SK-MEL-5 (cell line): Measurements from ENCODE around the gene SLC22A31. TPM values are rescaled to one million over a fixed set of nuclear protein-coding genes. Genes with fewer than 3 reads are reported as not detected.
A peak's percentile ranks its signal among the peaks of the same experiment; 100 is the strongest.
"Not testable (repeated sequence)": the region's sequence is repeated elsewhere in the genome, so short reads cannot be mapped to it uniquely, and the experiment has no call there.

Experiments used
- DNase-seq: peaks from one replicate; pipeline ENCODE4 v3.0.0-alpha.2; 2016; ENCODE audit warnings: low read depth, low spot score
- in situ Hi-C: cut with HindIII; loops from 2 replicates; pipeline ENCODE4 v1.10.0; 2016; ENCODE audit warnings: low sequenced_read_pairs, high pct_unique_total_duplicates, low pct_unique_long_range_greater_than_20kb
- total RNA-seq: library from RNA; depleted of rRNA; stranded (reverse); fragments of >200 nt; shearing (Covaris generic); gene quantifications from 2 replicates; pipeline ENCODE4 v1.2.3, GENCODE V29; 2014

SLC22A31 gene
- total RNA-seq, 1 experiment from 2014 or later: not detected

DNA sequence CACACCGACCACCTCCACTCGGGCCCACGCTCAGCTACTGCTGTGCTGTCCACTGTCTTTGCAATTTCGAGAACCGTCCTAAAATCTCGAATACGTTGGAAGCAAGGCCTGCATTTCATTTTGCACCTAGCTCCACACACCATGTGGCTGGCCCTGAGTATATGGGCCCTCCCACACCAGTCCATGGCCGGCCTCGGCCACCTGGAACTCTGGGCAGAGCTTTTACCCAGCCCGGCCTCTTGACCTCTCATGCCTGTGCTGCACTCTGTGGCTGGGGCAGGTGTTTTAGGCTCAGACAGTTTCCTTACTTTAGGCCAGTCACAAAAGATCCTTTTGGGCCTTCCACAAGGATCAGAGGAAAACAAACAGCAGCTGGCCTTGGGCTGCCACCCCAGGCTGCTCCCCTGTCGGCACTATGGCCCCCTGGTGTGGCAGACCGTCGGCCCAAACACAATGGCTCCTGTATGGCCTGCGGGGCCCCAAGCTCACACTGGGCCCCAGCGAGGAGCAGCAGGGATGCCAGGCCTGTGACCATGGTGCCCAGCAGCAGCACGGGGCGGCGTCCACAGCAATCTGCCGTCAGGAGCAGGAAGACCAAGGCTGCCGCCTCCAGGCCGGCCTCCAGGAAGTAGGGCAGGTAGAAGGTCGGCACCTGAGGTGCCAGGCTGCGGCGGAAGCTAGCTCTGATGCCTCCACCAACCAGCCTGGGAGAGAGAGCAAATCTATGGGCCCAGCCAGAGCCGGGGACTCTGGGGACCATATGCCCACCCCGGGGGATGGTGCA lies 2.5 kb downstream of the SLC22A31 start:
- in situ Hi-C loops: no loop called here
- no peak for DNase-seq

DNA sequence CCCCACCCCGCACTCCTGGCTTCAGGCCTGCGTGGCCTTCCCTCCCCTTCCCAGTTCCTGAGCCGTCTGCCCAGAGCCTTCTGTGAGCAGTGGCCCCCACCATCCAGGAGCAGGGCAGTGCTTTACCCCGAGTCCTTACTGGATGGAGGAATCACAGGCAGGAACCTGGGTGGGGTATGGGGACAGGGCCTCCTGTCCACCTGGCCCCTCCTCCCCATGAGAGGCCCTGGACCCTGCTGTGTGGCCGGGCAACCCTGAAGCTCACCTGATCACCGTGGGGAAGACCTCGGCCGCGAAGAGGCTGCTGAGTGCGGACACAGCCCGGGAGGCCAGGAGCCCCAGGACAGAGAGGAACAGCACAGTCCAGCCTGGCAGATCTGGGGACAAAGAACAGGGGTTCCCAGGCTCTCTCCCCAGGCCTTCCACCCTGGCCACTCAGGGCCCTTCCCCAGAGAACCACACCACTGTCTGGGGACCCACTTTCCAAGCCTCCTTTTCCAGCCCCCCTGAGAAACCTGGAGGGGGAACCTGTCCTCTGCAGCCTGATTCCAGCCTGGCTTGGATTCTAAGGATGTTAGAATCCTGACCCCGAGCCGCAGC lies 3.2 kb downstream of the SLC22A31 start:
- in situ Hi-C loops: no loop called here
- no peak for DNase-seq

DNA sequence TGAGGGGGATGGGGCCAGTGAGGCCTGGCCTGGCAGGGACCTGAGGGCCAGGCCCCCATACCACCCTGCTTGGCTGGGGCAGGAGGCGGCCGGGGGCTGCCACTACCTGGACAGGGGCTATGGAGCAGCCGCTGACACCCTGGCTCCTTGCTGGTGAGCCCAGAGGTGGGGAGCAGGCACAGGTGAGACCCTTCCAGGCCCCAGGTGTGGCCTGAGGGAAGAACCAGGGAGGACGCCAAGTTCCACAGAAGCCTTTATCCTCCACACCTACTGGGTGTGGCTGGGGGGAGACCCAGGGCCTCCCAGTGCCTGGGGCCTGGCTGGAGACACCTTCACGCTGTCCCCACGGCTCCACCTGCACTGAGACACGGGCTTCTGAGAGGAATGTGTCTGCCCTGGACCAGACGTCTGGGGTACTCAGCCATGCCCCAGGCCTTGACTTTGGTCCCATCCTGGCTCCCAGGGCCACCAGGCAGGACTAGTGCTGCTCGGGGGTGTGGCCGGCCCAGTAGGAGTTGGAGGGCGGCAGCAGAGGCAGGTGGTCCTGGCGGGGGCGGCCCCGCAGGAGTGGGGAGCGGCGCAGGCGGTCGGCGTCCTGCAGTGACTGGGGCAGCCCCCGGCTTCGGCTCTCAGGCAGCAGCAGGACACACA lies 4.7 kb downstream of the SLC22A31 start:
- no peak for DNase-seq
- in situ Hi-C loops: no loop called here

DNA sequence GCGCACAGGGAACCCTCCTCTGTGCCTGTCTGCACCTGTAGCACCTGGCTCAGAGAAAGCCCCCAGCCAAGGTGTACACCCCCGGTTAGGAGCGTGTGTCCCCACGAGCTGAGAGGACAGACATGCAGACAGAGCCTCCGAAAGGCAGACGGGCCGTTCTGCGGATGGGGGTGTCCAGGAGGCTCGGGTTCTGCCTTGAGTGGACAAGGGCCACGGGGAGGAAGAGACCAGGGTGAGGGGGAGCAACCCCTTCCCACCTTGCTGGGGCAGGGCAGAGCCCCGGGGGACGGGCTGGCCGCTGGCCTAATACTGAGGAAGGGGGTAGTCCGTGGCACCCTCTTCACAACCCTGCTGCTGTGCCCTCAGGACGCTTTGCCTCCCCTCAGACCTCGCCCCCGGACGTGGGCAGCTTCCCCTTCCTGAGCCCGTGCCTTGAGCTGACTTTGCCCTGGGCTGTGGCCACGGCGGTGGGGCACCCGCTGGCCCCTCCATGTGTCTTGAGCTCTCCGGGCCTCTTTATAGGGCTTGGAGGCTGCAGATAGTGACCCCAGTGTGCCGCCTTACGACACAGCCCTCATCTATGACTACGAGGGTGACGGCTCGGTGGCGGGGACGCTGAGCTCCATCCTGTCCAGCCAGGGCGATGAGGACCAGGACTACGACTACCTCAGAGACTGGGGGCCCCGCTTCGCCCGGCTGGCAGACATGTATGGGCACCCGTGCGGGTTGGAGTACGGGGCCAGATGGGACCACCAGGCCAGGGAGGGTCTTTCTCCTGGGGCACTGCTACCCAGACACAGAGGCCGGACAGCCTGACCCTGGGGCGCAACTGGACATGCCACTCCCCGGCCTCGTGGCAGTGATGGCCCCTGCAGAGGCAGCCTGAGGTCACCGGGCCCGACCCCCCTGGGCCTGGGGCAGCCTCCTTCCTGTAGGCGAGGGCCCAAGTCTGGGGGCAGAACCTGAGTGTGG lies 5.7 kb downstream of the SLC22A31 start:
- in situ Hi-C loops: no loop called here
- no peak for DNase-seq

DNA sequence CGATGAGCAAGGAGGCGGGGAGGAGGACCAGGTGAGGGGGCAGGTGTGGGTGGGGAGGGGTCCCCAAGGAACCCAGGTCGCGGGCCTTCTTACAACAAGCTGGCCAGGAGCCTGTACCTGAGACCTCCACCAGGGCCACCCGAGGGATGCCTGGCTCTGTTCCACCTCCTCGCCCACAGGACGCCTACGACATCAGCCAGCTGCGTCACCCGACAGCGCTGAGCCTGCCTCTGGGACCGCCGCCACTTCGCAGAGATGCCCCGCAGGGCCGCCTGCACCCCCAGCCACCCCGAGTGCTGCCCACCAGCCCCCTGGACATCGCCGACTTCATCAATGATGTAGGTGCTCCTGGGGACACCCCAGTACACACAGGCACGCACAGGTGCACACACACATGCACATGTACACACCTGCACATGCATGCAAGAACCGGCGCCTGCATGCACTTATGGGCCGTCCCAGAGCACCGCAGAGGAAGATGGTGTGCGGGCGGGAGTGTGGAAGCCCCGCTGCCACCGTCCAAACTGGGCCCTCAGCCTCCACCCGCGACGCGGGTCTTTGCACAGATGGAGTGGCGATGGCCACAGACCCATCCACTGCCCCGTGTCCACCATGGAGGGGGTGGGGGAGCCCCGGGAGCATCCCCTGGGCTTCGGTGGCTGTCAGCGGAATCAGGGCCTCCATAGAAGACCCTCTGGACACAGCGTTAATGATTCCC lies 6.6 kb downstream of the SLC22A31 start:
- DNase-seq: no peak
- in situ Hi-C loops: no loop called here

DNA sequence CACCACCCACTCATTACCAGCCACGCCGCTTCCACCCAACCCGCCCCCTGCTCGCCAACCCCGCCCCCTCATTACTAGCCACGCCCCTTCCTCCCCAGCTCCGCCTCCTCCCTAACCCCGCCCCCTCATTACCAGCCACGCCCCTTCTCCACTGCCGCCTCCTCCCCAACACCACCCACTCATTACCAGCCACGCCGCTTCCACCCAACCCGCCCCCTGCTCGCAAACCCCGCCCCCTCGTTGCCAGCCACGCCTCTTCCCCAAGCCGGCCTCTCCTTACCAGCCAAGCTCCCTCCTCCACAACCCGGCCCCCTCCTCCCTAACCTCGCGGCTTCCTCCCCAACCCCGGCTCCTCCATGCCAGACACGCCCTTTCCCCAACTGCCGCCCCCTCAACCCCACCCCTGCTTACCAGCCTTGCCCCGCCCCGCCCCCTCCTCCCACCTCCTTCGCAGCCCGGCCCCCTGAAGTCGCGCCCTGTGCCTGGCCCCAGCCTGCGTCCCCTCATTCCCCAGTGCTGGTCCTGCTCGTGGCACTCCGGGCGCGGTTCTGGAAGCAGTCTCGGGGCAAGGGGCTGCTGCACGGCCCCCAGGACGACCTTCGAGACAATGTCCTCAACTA lies 7.3 kb downstream of the SLC22A31 start:
- DNase-seq: peak; percentile 48
- in situ Hi-C loops: no loop called here

DNA sequence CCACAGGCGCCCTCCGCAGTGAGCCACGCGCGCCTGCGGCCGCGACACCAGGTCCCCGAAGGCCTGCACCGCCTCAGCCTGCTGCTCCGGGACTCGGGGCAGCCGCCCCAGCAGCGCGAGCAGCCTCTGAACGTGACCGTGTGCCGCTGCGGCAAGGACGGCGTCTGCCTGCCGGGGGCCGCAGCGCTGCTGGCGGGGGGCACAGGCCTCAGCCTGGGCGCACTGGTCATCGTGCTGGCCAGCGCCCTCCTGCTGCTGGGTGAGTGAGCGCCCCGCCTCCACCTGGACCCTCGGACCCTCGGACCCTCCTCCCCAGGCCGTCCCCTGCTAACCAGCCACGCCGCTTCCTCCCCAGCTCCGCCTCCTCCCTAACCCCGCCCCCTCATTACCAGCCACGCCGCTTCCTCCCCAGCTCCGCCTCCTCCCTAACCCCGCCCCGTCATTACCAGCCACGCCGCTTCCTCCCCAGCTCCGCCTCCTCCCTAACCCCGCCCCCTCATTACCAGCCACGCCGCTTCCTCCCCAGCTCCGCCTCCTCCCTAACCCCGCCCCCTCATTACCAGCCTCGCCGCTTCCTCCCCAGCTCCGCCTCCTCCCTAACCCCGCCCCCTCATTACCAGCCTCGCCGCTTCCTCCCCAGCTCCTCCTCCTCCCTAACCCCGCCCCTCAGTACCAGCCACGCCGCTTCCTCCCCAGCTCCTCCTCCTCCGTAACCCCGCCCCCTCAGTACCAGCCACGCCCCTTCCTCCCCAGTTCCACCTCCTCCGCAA lies 8.0 kb downstream of the SLC22A31 start:
- in situ Hi-C loops: not testable (repeated sequence)

DNA sequence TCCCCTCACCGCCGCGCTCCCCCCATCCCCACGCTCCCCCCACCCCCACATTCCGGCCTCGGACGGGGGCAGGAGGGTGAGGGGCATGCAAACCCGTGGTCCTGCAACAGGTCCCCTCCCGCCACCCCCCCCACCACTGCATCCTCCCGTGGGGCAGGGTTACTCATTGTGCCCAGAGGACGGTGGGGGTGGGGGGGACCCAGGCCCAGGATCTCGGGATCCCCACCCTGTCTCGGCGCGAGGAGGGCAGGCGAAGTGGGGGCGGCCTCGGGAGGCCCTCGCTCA lies 8.5 kb downstream of the SLC22A31 start:
- no peak for DNase-seq
- in situ Hi-C loops: no loop called here

More for the DNA sequence above, 8.0 kb downstream of the SLC22A31 start:
- peak; percentile 79 for DNase-seq

DNA sequence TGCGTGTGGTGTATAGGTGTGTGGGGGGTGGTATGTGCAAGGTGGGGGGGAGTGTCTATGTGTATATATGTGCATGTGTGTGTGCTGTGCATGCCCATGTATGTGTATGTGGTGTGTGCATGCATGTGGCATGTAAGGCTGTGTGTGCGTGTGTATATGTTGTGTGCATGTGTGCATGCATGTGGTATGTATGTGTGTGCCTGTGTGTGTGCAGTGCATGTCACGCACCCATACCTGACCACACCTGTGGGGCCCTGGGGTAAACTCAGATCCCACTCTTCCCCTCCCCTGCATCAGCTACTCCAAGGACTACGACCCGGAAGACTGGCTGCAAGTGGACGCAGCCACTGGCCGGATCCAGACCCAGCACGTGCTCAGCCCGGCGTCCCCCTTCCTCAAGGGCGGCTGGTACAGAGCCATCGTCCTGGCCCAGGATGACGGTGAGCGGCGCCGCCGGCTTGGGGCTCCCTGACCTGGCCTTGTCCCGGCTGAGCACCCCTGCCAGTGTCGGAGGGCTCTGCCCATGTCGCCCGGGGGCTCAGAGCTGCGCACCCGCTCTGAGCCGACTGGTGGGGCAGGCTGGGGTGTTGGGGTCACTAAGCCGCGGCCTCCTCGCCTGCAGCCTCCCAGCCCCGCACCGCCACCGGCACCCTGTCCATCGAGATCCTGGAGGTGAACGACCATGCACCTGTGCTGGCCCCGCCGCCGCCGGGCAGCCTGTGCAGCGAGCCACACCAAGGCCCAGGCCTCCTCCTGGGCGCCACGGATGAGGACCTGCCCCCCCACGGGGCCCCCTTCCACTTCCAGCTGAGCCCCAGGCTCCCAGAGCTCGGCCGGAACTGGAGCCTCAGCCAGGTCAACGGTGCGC lies 9.1 kb downstream of the SLC22A31 start:
- DNase-seq: no peak
- in situ Hi-C loops: no loop called here

DNA sequence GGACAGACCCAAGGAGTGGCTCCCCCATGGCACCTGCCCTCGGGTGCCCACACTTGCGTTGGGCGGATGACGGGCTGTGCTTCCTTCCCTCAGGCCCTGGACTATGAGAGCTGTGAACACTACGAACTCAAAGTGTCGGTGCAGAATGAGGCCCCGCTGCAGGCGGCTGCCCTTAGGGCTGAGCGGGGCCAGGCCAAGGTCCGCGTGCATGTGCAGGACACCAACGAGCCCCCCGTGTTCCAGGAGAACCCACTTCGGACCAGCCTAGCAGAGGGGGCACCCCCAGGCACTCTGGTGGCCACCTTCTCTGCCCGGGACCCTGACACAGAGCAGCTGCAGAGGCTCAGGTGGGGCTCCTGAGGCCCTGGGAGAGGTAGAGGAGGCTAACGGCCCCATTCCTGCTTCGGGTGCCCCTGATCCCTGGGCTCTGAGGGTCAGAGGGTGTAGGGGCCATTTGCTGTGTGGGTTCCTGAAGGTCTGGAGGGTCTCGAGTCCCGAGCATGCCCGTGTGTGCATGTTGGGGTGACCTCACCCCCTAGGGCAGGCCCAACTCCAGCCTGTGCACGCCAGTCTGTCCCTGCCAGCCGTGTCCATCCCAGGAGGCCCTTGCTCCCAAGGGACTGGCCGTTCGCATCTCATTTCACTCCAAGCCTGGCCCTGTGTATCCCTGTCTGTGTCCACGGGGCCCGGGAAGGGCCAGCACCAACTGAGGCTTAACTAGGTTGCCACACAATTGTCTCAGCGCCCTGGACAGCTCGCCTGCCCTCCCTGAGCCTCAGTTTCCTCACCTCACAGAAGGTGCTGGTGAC lies 10.0 kb downstream of the SLC22A31 start:
- DNase-seq: no peak
- in situ Hi-C loops: no loop called here

DNA sequence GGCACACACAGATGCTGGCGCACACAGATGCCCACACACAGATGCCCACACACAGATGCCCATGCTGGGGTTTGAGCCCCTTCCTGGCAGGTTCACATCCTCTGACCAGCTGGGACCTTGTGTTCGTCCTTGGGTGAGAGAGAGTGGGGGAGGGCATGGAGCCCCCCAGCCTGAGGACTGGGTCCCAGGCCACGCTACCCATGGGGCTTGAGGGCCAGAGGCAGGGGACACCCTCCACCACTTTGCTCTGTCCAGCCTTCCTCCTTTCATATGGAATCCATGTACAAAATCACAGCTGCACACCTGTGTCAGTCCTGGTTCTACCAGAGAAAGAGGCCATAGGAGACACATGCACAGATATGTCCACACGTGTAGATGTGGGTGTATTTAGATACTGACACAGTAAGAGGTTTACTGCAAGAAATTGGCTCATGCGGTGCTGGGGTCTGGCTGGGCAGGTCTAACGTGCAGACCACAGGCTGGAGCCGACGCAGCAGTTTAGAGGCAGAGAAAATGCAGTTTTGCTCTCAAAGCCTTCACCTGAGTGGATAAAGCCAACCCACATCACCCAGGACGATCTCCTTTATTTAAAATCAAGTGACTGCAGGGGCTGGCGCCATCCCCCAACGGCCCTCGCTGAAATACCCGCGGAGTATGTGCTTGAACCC lies 10.8 kb downstream of the SLC22A31 start:
- in situ Hi-C loops: no loop called here

DNA sequence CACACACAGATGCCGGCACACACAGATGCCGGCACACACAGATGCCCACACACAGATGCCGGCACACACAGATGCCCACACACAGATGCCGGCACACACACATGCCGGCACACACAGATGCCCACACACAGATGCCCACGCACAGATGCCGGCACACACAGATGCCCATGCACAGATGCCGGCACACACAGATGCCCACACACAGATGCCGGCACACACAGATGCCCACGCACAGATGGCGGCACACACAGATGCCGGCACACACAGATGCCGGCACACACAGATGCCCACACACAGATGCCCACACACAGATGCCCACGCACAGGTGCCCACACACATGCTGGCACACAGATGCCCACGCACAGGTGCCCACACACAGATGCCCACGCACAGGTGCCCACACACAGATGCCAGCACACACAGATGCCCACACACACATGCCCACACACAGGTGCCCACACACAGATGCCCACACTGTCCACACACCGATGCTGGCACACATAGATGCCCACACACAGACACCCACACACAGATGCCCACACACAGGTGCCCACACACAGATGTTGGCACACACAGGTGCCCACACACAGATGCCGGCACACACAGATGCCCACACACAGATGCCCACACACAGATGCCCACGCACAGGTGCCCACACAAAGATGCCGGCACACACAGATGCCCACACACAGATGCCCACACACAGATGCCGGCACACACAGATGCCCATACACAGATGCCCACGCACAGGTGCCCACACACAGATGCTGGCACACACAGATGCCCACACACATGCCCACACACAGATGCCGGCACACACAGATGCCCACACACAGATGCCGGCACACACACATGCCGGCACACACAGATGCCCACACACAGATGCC lies 11.6 kb downstream of the SLC22A31 start:
- in situ Hi-C loops, DNase-seq: not testable (repeated sequence)

More for the DNA sequence above, 10.8 kb downstream of the SLC22A31 start:
- no peak for DNase-seq

DNA sequence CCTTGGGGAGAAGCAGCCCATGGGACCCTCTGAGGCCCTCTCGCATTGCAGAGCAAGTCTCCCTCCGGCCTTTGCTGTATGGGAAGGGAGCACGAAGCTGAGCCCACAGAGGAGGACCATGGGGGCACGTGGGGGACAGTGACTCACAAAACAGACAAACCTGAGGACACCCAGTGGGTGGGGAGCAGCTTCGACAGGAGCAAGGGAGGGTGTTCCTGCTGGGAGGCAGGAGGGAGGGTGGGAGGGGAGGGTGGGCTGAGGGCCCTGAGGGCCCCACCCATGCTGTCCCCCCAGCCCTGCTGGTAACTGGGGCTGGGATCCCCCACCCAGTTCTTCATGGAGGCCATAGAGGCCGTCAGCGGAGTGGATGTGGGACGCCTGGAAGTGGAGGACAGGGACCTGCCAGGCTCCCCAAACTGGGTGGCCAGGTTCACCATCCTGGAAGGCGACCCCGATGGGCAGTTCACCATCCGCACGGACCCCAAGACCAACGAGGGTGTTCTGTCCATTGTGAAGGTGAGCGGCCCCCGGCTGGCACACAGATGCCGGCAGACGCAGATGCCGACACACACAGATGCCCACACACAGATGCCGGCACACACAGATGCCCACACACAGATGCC lies 12.5 kb downstream of the SLC22A31 start:
- DNase-seq: no peak
- in situ Hi-C loops: no loop called here
